Neuronal stem cell (in vitro differentiated cells): ENCODE data around the gene IFITM1.
"Not testable (repeated sequence)": the region's sequence is repeated elsewhere in the genome, so short reads cannot be mapped to it uniquely, and the experiment has no call there.

Experiments
- DNase-seq: peaks from one replicate; pipeline ENCODE4 v3.0.0-alpha.2; 2013; ENCODE audit warnings: low spot score
- H2AFZ ChIP-seq: one replicate; pipeline ENCODE4 v1.6.1; 2013; ENCODE audit warnings: mild to moderate bottlenecking, low read length, inconsistent platforms
- H2AK5ac ChIP-seq: 2 replicates; pipeline ENCODE4 v1.6.1; 2013; ENCODE audit warnings: low read depth, mild to moderate bottlenecking, inconsistent platforms, low read length, moderate library complexity, mixed read lengths
- H2BK120ac ChIP-seq: 2 replicates; pipeline ENCODE4 v1.6.1; 2013; ENCODE audit warnings: low read depth, mild to moderate bottlenecking, inconsistent platforms, low read length, moderate library complexity, mixed read lengths
- H2BK12ac ChIP-seq: one replicate; pipeline ENCODE4 v1.6.1; 2013; ENCODE audit warnings: low read length, inconsistent platforms
- H2BK15ac ChIP-seq: 2 replicates; pipeline ENCODE4 v1.6.1; 2013; ENCODE audit warnings: mild to moderate bottlenecking, low read length, inconsistent platforms, mixed read lengths
- H2BK5ac ChIP-seq: one replicate; pipeline ENCODE4 v1.6.1; 2013; ENCODE audit warnings: inconsistent platforms, mild to moderate bottlenecking, low read length, moderate library complexity
- H3K14ac ChIP-seq: one replicate; pipeline ENCODE4 v1.6.1; 2013; ENCODE audit warnings: low read length, inconsistent platforms
- H3K18ac ChIP-seq: 2 replicates; pipeline ENCODE4 v1.6.1; 2013; ENCODE audit warnings: low read length, inconsistent platforms
- H3K23ac ChIP-seq: 2 replicates; pipeline ENCODE4 v1.6.1; 2013; ENCODE audit warnings: low read depth, mild to moderate bottlenecking, mixed read lengths, low read length, inconsistent platforms; ENCODE audit not compliant: poor library complexity
- H3K27ac ChIP-seq: replicated peaks from 3 replicates; pipeline ENCODE4 v1.5.1; 2013; ENCODE audit warnings: low read length, inconsistent platforms
- H3K27me3 ChIP-seq, 3 experiments: 2 replicates each; pipeline ENCODE4 v1.6.1; 2013; ENCODE audit warnings: low read length in 3 of 3, mild to moderate bottlenecking in 2 of 3, inconsistent platforms in 1 of 3, low read depth in 1 of 3, mixed read lengths in 1 of 3, moderate library complexity in 1 of 3; ENCODE audit not compliant: control insufficient read depth in 3 of 3, insufficient read depth in 3 of 3
- H3K36me3 ChIP-seq, 2 donors: replicated peaks in 1 of 2; 2 replicates each; pipeline ENCODE4 v1.6.1; 2013; ENCODE audit warnings: low read length in 2 of 2; ENCODE audit not compliant: control insufficient read depth in 2 of 2, insufficient read depth in 2 of 2
- H3K4ac ChIP-seq: 2 replicates; pipeline ENCODE4 v1.6.1; 2013; ENCODE audit warnings: inconsistent platforms, mild to moderate bottlenecking, low read length, moderate library complexity
- H3K4me1 ChIP-seq, 2 donors: 1 replicate in 1 of 2; 2 replicates in 1 of 2; pipeline ENCODE4 v1.6.1; 2013; ENCODE audit warnings: low read length in 2 of 2, low read depth in 1 of 2; ENCODE audit not compliant: control insufficient read depth in 2 of 2, insufficient read depth in 1 of 2
- H3K4me2 ChIP-seq: one replicate; pipeline ENCODE4 v1.6.1; 2013; ENCODE audit warnings: mild to moderate bottlenecking, low read length, inconsistent platforms; ENCODE audit not compliant: insufficient read depth, poor library complexity, severe bottlenecking
- H3K4me3 ChIP-seq, 2 donors: 2 replicates each; pipeline ENCODE4 v1.5.1; 2013; ENCODE audit warnings: low read length in 2 of 2, mild to moderate bottlenecking in 2 of 2, inconsistent platforms in 1 of 2, moderate library complexity in 1 of 2
- H3K79me1 ChIP-seq: one replicate; pipeline ENCODE4 v1.6.1; 2013; ENCODE audit warnings: low read depth, mild to moderate bottlenecking, inconsistent platforms, low read length, moderate library complexity
- H3K9ac ChIP-seq: one replicate; pipeline ENCODE4 v1.6.1; 2013; ENCODE audit warnings: mild to moderate bottlenecking, low read depth, low read length, inconsistent platforms; ENCODE audit not compliant: poor library complexity
- H3K9me3 ChIP-seq, 2 donors: replicated peaks in 1 of 2; 2 replicates each; pipeline versions ENCODE3 to v1.6.1; 2013; ENCODE audit warnings: low read length in 2 of 2, mild to moderate bottlenecking in 2 of 2, inconsistent platforms in 1 of 2, low read depth in 1 of 2, mixed read lengths in 1 of 2, moderate library complexity in 1 of 2; ENCODE audit not compliant: control insufficient read depth in 2 of 2, insufficient read depth in 1 of 2
- H4K8ac ChIP-seq: one replicate; pipeline ENCODE4 v1.6.1; 2013; ENCODE audit warnings: low read depth, mild to moderate bottlenecking, inconsistent platforms, low read length, moderate library complexity
- H4K91ac ChIP-seq: one replicate; pipeline ENCODE4 v1.6.1; 2013; ENCODE audit warnings: low read length, low read depth, mild to moderate bottlenecking, inconsistent platforms; ENCODE audit not compliant: poor library complexity
- WGBS, 2 donors: extraction: QIAGEN DNeasy Blood & Tissue Kit; methylation state at CpG; one replicate each; pipeline ENCODE4 v1.1.7; 2013; ENCODE audit warnings: missing lambda C conversion rate in 2 of 2, mixed read lengths in 1 of 2; ENCODE audit not compliant: insufficient read length in 2 of 2, insufficient replicate concordance in 1 of 2; ENCODE audit errors: extremely low coverage in 2 of 2; 5-methylcytosine and 5-hydroxymethylcytosine counted together

IFITM1 gene

GRCh38 chr11:286977-287820 lies 26.6 kb upstream of the IFITM1 start:
- not testable (repeated sequence) for H3K14ac ChIP-seq, H2BK120ac ChIP-seq, H4K8ac ChIP-seq, H3K9me3 ChIP-seq, H3K4ac ChIP-seq, H3K27ac ChIP-seq, H3K79me1 ChIP-seq, H3K36me3 ChIP-seq, H2AFZ ChIP-seq, DNase-seq, H4K91ac ChIP-seq, H3K4me3 ChIP-seq, H3K4me2 ChIP-seq
- peak overlapping the region; percentile 65 for H2BK15ac ChIP-seq
- H2BK5ac ChIP-seq: peak overlapping the region; percentile 29
- H2AK5ac ChIP-seq: peak overlapping the region; percentile 72
- peak overlapping the region; percentile 91 for H2BK12ac ChIP-seq
- peaks cover 0 to 14% (median 0%) of the 10 kb centered on the region in 3 experiments for H3K27me3 ChIP-seq
- H3K9ac ChIP-seq: peak overlapping the region; percentile 10
- H3K4me1 ChIP-seq: peaks cover 20 to 29% of the 10 kb centered on the region in 2 donors
- peak overlapping the region; percentile 69 for H3K23ac ChIP-seq
- WGBS, 2 donors: no CpG with 5 or more reads among the region's 27 CpGs
- H3K18ac ChIP-seq: peak overlapping the region; percentile 94

GRCh38 chr11:287821-288477 lies 25.9 kb upstream of the IFITM1 start:
- peak overlapping the region; percentile 54 to 80 for H3K4me3 ChIP-seq
- H4K91ac ChIP-seq: peak overlapping the region; percentile 39
- peak overlapping the region; percentile 94 for H3K14ac ChIP-seq
- H3K4ac ChIP-seq: peak overlapping the region; percentile 2
- H4K8ac ChIP-seq: peak overlapping the region; percentile 93
- H2AK5ac ChIP-seq: peak overlapping the region; percentile 100
- peak overlapping the region; percentile 24 for H2BK120ac ChIP-seq
- peak overlapping the region; percentile 80 for H3K9ac ChIP-seq
- H2BK15ac ChIP-seq: peak overlapping the region; percentile 65
- peaks cover 0 to 14% (median 0%) of the 10 kb centered on the region in 3 experiments for H3K27me3 ChIP-seq
- H2BK12ac ChIP-seq: peak overlapping the region; percentile 30
- peak overlapping the region; percentile 29 for H2BK5ac ChIP-seq
- H3K18ac ChIP-seq: peak overlapping the region; percentile 94
- peaks cover 7% of the 10 kb centered on the region for H3K79me1 ChIP-seq
- peaks cover 10 to 14% of the 10 kb centered on the region in 2 donors for H3K36me3 ChIP-seq
- no peak for DNase-seq
- peak overlapping the region; percentile 83 for H3K23ac ChIP-seq
- peak overlapping the region; percentile 93 for H3K4me2 ChIP-seq
- H2AFZ ChIP-seq: peak overlapping the region; percentile 90
- peaks cover 18 to 25% of the 10 kb centered on the region in 2 donors for H3K4me1 ChIP-seq
- no CpG with 5 or more reads among the region's 41 CpGs for WGBS, 2 donors
- no peaks in the 10 kb centered on the region for H3K9me3 ChIP-seq
- no peak overlapping the region for H3K27ac ChIP-seq

- peak within 1 kb of the TSS; percentile 95 for H2BK12ac ChIP-seq
- H3K4me3 ChIP-seq: peak within 1 kb of the TSS; percentile 54 to 80
- peak within 1 kb of the TSS; percentile 92 for H2BK15ac ChIP-seq
- H2BK5ac ChIP-seq: peak within 1 kb of the TSS; percentile 42
- peak within 1 kb of the TSS; percentile 96 for H3K23ac ChIP-seq
- H3K27me3 ChIP-seq: peaks cover 0 to 14% (median 0%) of the 10 kb centered on the region in 3 experiments
- WGBS, 2 donors: no CpG with 5 or more reads among the region's 112 CpGs
- peaks cover 17 to 21% of the 10 kb centered on the region in 2 donors for H3K36me3 ChIP-seq
- H2AFZ ChIP-seq: peak within 1 kb of the TSS; percentile 90
- no peaks in the 10 kb centered on the region for H3K9me3 ChIP-seq
- peak within 1 kb of the TSS; percentile 93 for H3K4me2 ChIP-seq
- H3K27ac ChIP-seq: no peak within 1 kb of the TSS
- H3K4ac ChIP-seq: peak within 1 kb of the TSS; percentile 98
- H2AK5ac ChIP-seq: peak within 1 kb of the TSS; percentile 100
- peak within 1 kb of the TSS; percentile 67 for H2BK120ac ChIP-seq
- peaks cover 7% of the 10 kb centered on the region for H3K79me1 ChIP-seq
- no peak for DNase-seq
- peak within 1 kb of the TSS; percentile 93 for H4K8ac ChIP-seq
- peak within 1 kb of the TSS; percentile 80 for H3K9ac ChIP-seq
- peaks cover 18 to 24% of the 10 kb centered on the region in 2 donors for H3K4me1 ChIP-seq
- peak within 1 kb of the TSS; percentile 94 for H3K14ac ChIP-seq
- peak within 1 kb of the TSS; percentile 39 for H4K91ac ChIP-seq
- H3K18ac ChIP-seq: peak within 1 kb of the TSS; percentile 94
Observed at GRCh38 chr11:288478-289397, 25.1 kb upstream of the IFITM1 start, which contains the start of gene PGGHG. Gene PGGHG (plus strand): TSS chr11:289126. CDS start chr11:289817, 691 bp downstream.
